ENCODE results near the gene CDHR3.
A peak's percentile ranks its signal among the peaks of the same experiment; 100 is the strongest.

Gene CDHR3

GRCh38 chr7:106029941-106030340, 66.9 kb downstream of the CDHR3 start:
- no peak for DNase-seq

GRCh38 chr7:106031300-106032035, 68.4 kb downstream of the CDHR3 start:
- no peak for DNase-seq

DNA sequence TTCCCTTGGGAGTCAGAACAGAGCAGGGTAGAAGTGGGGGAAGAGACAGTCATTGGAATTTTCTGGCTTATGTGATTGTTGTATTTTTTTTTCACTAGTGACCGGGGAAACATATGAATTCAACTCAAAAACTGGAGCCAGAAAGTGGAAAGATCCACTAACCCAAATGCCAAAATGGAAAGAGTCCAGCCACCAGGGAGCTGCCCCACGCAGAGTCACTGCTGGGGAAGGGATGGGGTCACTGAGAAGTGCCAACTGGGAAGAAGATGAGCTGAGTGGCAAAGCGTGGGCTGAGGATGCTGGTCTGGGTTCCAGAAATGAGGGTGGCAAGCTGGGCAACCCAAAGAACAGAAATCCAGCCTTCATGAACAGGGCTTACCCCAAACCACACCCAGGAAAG, 69.2 kb downstream of the CDHR3 start:
- no peak for DNase-seq

DNA sequence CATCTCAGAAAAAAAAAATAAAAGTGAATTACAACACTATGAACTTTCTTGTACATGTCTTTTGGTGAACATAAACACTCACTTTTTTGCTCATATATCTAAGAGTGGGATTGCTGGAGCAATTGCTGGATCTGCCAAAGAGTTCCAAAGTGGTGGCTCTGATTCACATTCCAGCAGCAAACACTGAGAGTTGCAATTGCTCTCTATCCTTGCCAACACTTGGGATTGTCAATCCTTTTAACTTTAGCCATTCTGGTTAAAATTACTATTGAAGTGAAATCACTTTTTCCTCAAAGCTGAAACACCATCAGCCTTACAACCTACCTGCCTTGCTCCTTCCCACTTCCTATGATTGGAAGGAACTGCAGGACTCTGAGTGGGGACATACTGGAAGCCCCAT, 70.7 kb downstream of the CDHR3 start:
- DNase-seq, result no peak

- no peak for DNase-seq
Observed at GRCh38 chr7:106034383-106034782, 71.3 kb downstream of the CDHR3 start.

DNA sequence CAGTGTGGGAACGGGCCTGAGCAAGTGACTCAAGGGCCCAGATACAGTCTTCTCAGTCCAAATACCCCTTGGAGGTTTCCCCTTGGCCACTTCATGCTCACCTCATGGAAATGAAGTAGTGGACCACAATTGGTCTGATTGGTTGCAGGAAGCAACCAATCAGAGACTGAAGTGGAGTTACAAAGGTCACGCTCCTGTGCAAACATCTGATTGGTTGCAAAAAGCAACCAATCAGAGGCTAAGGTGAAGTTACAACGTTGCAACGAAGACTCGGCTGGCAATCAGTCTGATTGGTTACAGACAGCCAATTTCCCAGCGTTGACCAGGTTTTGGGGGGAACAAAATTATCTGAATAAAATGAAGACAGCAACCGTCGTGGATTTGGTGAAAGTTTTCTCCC, 72.5 kb downstream of the CDHR3 start:
- DNase-seq, result no peak

- no peak for DNase-seq
Observed at GRCh38 chr7:106036004-106036403, 72.9 kb downstream of the CDHR3 start.

DNA sequence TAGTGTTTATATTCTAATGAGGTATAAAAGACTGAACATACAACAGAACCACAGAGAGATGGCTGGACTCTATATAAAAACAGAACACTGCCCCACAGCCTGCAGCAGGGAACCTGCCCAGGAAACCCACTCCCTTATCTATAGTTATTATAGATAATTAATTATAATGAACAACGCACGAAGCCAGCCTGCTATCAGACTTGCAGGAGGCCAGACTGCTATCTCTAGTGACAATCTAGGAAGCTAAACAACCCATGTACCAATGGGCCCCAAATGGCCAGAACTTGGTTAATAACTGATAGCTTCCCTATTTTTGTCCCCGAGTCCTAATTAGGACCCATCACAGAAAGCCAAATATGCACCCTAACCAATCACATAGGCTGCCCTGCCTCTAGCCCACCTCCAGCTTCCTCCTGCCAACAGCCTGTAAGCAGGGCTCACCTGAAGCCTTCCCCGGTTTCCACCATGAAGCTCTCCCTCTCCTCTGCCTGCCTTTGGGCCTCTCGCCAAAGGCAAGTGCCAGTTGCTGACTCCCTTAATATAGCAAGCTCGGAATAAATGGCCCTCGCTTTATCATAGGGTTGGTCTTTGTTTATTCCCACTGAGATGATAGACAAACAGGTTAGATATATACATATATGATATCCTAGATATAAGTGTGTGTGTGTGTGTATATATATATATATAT, 74.6 kb downstream of the CDHR3 start:
- no peak for DNase-seq

DNA sequence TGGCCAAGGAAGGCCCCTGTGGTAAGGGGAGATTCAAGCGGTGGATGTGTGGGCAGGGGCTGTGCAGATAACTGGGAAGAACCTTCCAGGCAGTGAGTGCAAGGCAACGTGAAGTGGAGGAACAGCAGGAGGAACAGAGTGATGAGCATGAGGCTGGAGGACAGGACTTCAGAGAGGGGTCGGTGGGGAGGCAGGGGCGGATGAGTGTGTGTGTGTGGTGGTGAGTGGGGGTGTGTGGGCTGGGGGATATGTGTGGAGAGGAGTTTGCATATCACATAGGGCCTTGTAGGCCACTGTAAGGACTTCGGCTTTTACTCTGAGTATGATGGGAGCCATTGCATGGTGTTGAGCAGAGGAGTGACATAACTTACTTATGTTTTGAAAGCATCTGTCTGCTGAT, 75.2 kb downstream of the CDHR3 start:
- no peak for DNase-seq

DNA sequence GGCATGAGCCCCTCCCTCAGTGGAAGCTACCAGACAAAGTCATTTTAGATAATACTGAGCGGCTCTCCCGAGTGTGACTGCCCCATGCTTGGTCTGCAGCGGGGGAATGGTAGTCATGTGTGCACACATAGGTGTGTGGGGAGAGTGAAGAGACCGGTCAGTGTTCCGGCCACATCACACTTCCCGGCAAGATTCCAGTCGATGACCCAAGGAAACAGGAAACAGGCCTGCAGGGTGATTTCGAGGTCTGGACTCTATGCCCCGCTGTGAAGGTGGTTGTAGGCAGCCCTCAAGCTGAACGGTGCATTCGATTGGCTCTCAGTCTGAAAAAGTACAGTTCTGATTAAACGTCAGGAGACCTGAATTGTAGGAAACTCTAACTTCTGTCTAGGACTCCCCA, 75.9 kb downstream of the CDHR3 start:
- no peak for DNase-seq

DNA sequence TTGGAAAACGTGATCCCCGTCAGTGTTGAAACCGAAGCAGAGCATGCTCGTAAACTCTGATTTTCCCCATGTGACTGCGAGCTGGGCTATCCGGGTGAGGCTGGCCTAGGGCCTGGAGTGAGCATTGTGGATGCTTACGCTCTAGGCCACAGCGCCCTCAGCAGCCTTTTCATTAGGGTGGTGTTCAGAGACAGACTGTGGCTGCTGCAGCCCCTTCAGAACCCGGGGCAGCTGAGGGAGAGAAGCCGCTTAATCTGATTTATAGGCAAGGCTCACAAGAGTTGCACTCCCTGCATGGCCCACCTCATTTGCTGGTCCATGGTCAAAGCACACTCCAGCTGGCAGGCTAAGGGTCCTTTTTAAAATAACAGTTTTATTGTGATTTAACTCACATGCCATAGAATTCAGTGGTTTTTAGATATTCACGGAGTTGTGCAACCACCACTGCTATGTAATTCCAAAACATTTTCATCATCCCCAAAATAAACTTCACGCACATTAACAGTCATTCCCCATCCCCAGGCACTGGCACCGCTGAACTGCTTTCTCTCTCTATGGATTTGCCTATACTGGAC, 76.5 kb downstream of the CDHR3 start:
- no peak for DNase-seq

DNA sequence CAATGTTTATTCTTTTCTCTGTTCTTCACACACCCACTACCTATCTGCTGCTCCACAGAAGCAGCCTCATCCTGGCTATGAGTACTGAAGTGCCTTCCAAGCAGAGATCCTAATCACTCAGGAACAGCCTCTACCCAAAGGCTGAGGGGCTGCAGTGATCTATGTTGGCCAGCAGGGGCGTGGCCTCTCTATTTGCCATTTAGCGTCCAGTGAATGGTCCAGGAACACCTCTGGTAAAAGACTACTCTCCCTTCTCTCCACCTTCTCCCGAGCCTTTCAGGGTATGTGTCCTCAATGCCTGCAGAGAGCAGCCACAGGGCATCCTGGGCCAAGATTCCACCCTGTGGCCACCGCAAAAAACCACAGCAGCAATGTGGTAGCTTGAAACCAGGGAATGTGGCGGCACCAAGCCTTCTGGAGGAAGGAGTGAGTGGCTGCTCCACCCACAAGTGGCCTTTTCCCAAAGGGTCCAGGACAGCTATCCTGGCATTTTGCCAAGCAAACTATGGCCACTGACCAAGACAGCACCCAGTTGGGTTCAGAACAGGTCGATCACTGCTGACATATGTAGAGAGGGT, 78.2 kb downstream of the CDHR3 start:
- peak in 1 of 2 experiments; percentile 16 for DNase-seq

GRCh38 chr7:106042196-106042611, 79.1 kb downstream of the CDHR3 start:
- no peak for DNase-seq

DNA sequence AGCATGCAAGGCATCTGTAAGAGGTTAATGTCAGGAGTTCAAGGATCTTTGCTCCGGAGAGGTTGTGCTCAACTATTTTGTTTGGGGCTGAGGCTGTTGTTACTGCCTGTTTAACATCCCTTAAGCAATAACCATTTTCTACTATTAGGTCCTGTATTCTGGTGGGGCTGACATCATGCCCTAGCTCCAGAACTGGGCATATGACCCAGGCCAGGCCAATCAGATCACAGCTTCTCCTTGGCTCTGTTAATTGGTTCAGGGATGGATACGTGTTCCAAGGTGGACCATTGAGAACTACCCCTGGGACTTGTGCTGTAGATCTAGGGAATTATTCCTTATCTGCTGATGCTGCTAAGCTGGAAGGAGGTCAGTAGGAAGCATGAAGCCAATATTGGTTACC, 82.1 kb downstream of the CDHR3 start:
- DNase-seq, result no peak

- DNase-seq, result no peak
Observed at GRCh38 chr7:106045586-106045985, 82.5 kb downstream of the CDHR3 start.

GRCh38 chr7:106047184-106047583, 84.1 kb downstream of the CDHR3 start:
- no peak for DNase-seq

DNA sequence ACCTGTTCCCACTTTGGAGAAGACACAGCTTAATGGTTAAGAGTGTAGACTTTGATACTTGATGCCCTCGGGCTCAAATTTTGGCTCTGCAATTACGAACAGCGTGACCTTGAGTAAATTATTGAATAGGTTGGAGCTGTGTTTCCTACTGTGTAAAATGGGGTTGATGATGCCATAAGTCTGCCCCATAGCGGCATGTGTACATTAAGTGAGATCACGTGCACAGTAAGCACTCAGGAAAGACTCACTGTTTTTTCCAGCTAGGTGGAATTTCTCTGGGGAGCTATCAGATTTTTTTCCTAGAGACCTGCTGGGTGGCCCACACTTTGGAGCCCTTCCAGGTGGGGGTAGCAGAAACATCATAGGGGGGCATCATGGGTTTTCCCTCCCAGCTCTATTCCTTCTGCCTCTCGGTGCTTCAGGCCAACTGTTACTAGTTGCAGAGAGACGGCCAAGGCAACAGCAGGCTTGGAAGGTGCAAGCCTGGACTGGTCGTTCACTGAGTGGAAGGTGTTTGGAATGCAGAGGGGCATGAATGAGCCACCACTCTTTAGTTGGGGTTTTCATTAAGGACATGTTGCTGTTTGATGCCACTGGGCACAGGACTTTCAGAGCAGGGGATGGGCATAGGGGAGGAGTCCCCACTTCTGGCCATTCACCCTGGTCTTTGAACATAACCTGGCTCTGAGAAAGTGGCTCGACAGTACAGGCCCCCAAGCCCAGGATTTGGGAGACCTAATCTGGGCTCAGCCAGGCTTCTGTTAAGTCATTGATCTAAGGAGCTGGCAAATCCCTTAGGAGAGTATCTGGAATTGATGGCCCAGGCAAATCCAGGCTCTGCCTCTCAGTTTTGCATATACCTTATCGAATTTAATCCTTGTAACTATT, 85.0 kb downstream of the CDHR3 start:
- DNase-seq, result no peak

DNA sequence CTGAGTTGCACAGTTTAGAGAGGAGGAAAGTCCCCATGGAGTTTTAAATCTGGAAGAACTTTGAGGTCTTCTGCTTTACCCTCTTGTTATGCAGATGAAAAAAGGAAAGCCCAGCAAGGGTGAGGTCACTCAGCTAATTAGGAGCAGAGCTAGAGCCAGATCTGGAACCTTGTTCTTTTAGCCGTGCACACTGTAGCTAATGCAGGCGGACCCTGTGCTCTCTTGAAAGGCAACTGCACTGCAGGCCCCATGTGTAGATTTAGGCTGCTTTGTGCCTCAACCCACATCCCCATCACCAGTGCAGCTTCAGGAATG, 85.6 kb downstream of the CDHR3 start:
- DNase-seq, result no peak

DNA sequence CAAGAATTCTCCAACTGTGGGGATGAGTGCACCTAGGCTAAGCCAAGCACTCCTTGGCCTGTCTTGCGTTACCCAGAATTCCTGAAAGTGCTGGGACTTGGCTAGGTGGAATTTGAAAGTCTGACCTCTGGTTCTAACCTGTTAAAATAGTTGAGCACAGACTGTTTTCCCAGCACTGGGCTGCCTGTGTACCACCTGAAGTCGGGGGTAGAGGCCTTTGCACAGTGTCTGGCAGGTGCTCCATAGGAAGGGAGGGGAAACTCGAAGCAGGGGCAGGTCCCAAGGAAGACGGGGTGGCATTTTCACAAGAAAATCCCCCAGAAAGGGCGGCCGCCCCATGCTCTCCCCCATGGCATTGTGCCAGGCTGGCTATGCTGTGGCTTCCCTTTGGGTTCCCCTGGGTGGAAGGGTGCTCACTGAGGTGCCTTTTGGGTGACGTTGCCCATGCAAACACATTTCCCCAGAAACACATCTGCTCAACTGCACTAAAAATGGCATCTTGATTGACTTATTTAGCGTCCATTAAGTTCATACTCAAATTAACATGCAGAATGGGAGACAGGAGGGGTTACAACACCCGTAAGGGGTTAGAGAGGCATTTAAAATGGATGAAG, 86.2 kb downstream of the CDHR3 start:
- DNase-seq, result no peak

GRCh38 chr7:106050002-106050745, 87.1 kb downstream of the CDHR3 start:
- no peak for DNase-seq

DNA sequence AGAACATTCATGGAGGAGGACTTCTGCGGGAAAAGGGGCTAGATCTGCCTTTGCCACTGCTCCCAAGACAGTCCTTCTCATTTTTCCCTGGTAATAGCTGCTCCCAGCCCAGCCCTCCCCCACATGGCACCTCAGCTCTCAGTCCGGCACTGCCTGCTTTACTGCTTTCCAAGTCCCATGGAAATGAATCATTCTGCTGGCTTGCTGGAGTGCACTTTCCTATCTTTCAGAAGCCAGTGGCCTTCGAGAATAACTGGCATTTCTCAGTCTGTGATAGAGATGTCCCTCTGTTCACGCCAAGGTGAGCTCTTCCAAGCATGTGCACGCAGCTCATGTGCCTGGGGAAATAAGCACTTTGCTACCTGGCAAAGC, 87.7 kb downstream of the CDHR3 start:
- DNase-seq, result no peak

GRCh38 chr7:106052681-106053080, 89.6 kb downstream of the CDHR3 start:
- no peak for DNase-seq
